Myocyte (in vitro differentiated cells): ENCODE results near the gene AADACL4. TPM values are rescaled to one million over a fixed set of nuclear protein-coding genes. Genes with fewer than 3 reads are reported as not detected.
"Not testable (repeated sequence)": the region's sequence is repeated elsewhere in the genome, so short reads cannot be mapped to it uniquely, and the experiment has no call there.

Experiments
- DNase-seq: peaks from one replicate; pipeline ENCODE4 v3.0.0-alpha.2; 2012; ENCODE audit warnings: low read depth
- total RNA-seq: library from RNA; depleted of rRNA; stranded (reverse); fragments of >200 nt; gene quantifications from 2 replicates; pipeline ENCODE4 v1.2.3, GENCODE V29; 2014

Gene AADACL4
- total RNA-seq, 1 donor from 2014 or later = not detected

DNA sequence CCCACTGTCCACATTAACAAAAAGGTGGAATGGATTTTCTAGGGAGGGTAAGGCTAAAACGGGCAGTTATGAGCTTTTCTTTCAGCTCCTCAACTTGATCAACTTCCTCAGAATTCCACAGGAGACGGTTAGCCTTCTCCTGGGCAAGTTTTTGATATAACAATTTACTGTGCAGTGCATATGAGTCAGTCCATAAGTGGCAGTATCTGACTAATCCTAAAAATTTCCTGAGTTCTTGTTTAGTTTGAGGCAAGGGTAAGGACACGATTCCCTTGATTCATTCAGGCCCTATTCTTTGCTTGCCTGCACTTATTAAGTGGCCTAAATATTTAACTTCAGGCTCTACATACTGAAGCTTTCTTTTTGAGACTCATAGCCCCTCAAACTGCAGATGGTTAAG is 65.8 kb downstream of the AADACL4 start:
- DNase-seq = no peak

DNA sequence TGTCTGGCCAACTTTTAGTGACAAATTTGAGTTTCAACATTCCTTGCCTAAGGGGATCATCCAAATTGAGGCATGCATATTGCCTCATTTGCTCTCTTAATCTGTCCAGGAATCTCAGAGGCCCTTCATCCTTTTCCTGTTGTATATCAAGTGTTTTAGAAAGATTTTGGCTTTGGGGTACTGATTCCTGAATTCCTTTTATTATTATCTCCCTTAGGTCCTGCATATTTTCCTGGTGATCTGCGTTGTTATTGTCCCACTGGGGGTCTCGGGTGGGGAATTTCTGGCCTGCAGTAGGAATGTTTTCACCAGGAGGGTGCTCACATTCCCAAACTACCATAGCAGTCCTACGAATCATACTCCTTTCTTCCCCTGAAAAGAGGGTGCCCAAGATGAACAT is 67.7 kb downstream of the AADACL4 start:
- DNase-seq = no peak

DNA sequence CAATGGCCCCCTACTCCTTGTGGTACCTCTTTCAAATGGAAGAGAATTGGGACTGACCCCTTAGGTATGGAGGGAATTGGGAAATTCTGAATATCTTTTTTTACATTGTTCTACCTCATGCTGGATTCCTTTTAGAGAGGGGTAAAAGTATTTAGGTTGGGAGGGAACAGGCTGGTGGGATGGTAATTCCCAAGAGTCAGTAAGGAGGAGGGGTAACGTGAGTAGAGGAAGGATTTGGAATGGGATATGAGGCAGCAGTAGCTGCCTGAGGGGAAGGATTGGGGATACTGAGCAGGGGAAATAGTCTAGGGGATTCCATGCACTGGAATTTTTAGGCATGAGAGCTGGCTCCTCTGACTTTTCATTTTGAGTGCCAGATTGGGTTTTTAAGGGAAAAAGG is 68.2 kb downstream of the AADACL4 start:
- no peak for DNase-seq

DNA sequence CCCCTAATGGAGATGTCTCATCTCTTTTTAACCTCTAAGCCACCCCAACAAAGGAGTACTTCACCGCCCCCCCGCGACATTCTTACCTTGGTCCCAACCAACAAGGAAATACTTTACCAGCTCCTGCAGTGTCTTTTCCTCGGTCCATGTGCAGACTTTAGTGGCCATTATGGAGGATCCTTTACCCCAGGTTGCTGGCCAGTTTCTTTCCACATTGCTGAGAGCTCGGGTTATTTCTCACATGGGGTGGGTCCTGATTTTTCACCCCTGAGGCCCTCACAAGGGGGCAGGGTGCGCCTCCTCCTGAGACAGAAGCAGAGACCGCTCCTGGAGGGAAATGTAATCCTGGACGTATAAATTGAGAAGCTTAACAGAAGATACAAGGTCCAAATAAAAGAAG is 69.0 kb downstream of the AADACL4 start:
- no peak for DNase-seq

DNA sequence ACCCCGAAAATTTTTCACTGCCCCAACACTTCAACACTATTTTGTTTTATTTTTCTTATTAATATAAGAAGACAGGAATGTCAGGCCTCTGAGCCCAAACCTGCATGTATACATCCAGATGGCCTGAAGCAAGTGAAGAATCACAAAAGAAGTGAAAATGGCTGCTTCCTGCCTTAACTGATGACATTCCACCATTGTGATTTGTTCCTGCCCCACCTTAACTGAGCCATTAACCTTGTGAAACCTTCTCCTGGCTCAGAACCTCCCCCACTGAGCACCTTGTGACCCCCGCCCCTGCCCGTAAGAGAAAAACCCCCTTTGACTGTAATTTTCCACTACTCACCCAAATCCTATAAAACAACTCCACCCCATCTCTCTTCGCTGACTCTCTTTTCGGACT is 69.8 kb downstream of the AADACL4 start:
- DNase-seq = not testable (repeated sequence)

DNA sequence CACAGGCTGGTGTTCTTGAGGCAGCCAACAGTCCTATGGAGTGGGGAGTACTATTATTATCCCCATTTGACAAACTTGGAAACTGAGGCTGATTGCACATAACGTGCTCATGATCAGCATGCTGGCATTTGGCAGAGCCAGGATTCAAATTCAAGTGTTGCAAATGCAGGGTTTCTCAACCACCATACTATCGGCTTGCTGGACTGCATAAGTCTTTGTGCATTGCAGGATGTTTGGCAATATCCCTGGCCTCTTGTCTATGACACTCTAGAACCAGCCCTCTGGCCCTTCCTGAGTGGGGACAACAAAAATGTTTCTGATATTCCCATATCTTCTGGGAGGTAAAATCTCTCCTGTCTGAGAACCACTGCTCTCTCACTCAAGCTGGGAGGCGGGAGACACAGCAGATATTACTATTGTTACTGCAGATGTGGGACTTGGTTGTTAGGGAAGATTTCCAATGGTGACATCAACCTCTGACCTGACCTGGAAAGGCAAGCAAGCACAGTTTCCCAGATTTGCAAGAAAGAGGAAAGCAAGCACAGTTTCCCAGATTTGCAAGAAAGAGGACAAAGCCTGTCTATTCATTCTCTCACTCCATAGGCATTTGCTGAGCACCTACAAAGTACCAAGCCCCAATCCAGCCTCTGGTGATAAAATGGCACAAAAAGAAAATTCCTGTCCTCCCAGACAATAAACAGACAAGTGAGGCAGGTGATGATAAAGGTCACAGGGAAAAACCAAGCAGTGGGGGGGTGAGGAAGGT is 71.0 kb downstream of the AADACL4 start:
- DNase-seq = no peak

DNA sequence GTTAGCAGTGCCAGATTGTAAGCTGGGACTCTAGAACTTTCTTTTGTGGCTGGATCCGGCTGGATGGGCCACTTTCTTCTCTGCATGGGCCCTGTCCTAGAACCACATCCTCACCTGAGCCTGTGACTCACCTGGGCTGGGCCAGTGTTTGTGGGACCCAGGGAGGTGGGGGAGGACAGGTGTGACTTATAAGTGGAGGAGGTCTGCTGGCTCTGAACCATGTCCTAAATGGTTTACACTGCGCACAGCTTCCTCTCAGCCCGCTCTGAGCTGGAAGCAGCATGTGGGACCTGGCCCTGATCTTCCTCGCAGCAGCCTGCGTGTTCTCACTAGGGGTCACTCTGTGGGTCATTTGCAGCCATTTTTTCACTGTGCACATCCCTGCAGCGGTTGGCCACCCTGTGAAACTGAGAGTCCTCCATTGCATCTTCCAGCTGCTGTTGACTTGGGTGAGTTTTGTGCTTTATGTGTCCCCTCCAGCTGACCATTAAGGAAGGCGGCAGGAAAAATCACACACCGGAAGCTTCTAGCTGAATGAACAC is 72.1 kb downstream of the AADACL4 start, which contains the start of gene AADACL3:
AADACL3 (plus strand) TSS at position 215 of the 542 bp plus-strand sequence; CDS start at position 282, 67 bp downstream.
- DNase-seq = no peak

Other genes with a start within 250 kb of the AADACL4 start
- 0.21 TPM in 1 of 2 replicates, not detected in the other for gene DHRS3, start 25.9 kb upstream of the AADACL4 start, total RNA-seq
- not detected in 2 replicates for gene AADACL3, start 72.0 kb downstream of the AADACL4 start, total RNA-seq
- gene CFAP107, start 102.1 kb downstream of the AADACL4 start, total RNA-seq = not detected in 2 replicates
- not detected in 2 replicates for gene PRAMEF12, start 129.7 kb downstream of the AADACL4 start, total RNA-seq
- gene PRAMEF1, start 147.3 kb downstream of the AADACL4 start, total RNA-seq = not detected in 2 replicates
- gene PRAMEF11, start 187.3 kb downstream of the AADACL4 start, total RNA-seq = not detected in 2 replicates
- gene HNRNPCL1, start 204.6 kb downstream of the AADACL4 start, total RNA-seq = not detected in 2 replicates
- gene PRAMEF2, start 213.0 kb downstream of the AADACL4 start, total RNA-seq = not detected in 2 replicates
- not detected in 2 replicates for gene PRAMEF4, start 242.1 kb downstream of the AADACL4 start, total RNA-seq